Effector memory CD4-positive, alpha-beta T cell (primary cell): ENCODE data around the gene RANGAP1.
A peak's percentile ranks its signal among the peaks of the same experiment; 100 is the strongest.

Experiments
- DNase-seq, 3 donors: peaks; one replicate each; pipeline ENCODE4 v3.0.0-alpha.2; 2020
- H3K27ac ChIP-seq: 2 replicates; pipeline ENCODE4 v1.7.0; 2013; ENCODE audit warnings: mild to moderate bottlenecking, low read length, moderate library complexity; ENCODE audit not compliant: insufficient read depth, poor library complexity, severe bottlenecking
- H3K27me3 ChIP-seq: replicated peaks from 2 replicates; pipeline ENCODE4 v1.7.0; 2013; ENCODE audit warnings: mild to moderate bottlenecking, low read length; ENCODE audit not compliant: insufficient read depth, control insufficient read depth, poor library complexity, severe bottlenecking
- H3K36me3 ChIP-seq: 2 replicates; pipeline ENCODE4 v1.7.0; 2013; ENCODE audit warnings: mild to moderate bottlenecking, low read length, moderate library complexity; ENCODE audit not compliant: control insufficient read depth, insufficient read depth
- H3K4me1 ChIP-seq: 2 replicates; pipeline ENCODE4 v1.7.0; 2013; ENCODE audit warnings: low read length, mild to moderate bottlenecking; ENCODE audit not compliant: control insufficient read depth, insufficient read depth, poor library complexity, severe bottlenecking
- H3K4me3 ChIP-seq: 2 replicates; pipeline ENCODE4 v1.7.0; 2013; ENCODE audit warnings: low read length, low read depth, mild to moderate bottlenecking; ENCODE audit not compliant: insufficient read depth, poor library complexity, severe bottlenecking
- H3K9me3 ChIP-seq: 2 replicates; pipeline ENCODE4 v1.7.0; 2013; ENCODE audit warnings: mild to moderate bottlenecking, low read length, moderate library complexity; ENCODE audit not compliant: control insufficient read depth

The RANGAP1 gene

GRCh38 chr22:41320416-41321240 lies 34.6 kb upstream of the RANGAP1 start:
- DNase-seq, result no peak
- no peak overlapping the region for H3K27ac ChIP-seq
- no peaks in the 10 kb centered on the region for H3K9me3 ChIP-seq
- H3K27me3 ChIP-seq, result no peaks in the 10 kb centered on the region
- H3K4me3 ChIP-seq, result no peak overlapping the region
- H3K4me1 ChIP-seq, result no peaks in the 10 kb centered on the region
- peaks cover 25% of the 10 kb centered on the region for H3K36me3 ChIP-seq

- Histone ChIP-seq H3K9me3 (no peaks in the 10 kb centered on the region), H3K4me1 (no peaks in the 10 kb centered on the region), H3K27ac (no peak overlapping the region), H3K4me3 (no peak overlapping the region), H3K36me3 (peaks cover 3% of the 10 kb centered on the region), H3K27me3 (no peaks in the 10 kb centered on the region)
- DNase-seq, result no peak
Measured at GRCh38 chr22:41315586-41315985, 29.6 kb upstream of the RANGAP1 start.

- Histone ChIP-seq H3K27ac (no peak overlapping the region), H3K4me1 (no peaks in the 10 kb centered on the region), H3K27me3 (no peaks in the 10 kb centered on the region), H3K36me3 (peaks cover 3% of the 10 kb centered on the region), H3K4me3 (no peak overlapping the region), H3K9me3 (no peaks in the 10 kb centered on the region)
- DNase-seq, result no peak
Measured at GRCh38 chr22:41314821-41315220, 28.8 kb upstream of the RANGAP1 start.

GRCh38 chr22:41311487-41311886 lies 25.5 kb upstream of the RANGAP1 start:
- no peak for DNase-seq
- no peaks in the 10 kb centered on the region for H3K27me3 ChIP-seq
- H3K4me1 ChIP-seq, result no peaks in the 10 kb centered on the region
- H3K27ac ChIP-seq, result no peak overlapping the region
- H3K9me3 ChIP-seq, result no peaks in the 10 kb centered on the region
- peaks cover 6% of the 10 kb centered on the region for H3K36me3 ChIP-seq
- no peak overlapping the region for H3K4me3 ChIP-seq

GRCh38 chr22:41310336-41310735 lies 24.3 kb upstream of the RANGAP1 start:
- Histone ChIP-seq H3K4me1 (no peaks in the 10 kb centered on the region), H3K9me3 (no peaks in the 10 kb centered on the region), H3K27me3 (no peaks in the 10 kb centered on the region), H3K27ac (no peak overlapping the region), H3K4me3 (no peak overlapping the region), H3K36me3 (peaks cover 4% of the 10 kb centered on the region)
- no peak for DNase-seq

GRCh38 chr22:41308544-41308947 lies 22.6 kb upstream of the RANGAP1 start:
- Histone ChIP-seq H3K36me3 (peaks cover 3% of the 10 kb centered on the region), H3K9me3 (no peaks in the 10 kb centered on the region), H3K27me3 (no peaks in the 10 kb centered on the region), H3K4me3 (no peak overlapping the region), H3K4me1 (no peaks in the 10 kb centered on the region), H3K27ac (no peak overlapping the region)
- no peak for DNase-seq

GRCh38 chr22:41308054-41308453 lies 22.1 kb upstream of the RANGAP1 start:
- Histone ChIP-seq H3K4me1 (peaks cover 4% of the 10 kb centered on the region), H3K36me3 (peaks cover 3% of the 10 kb centered on the region), H3K4me3 (no peak overlapping the region), H3K27me3 (no peaks in the 10 kb centered on the region), H3K27ac (no peak overlapping the region), H3K9me3 (no peaks in the 10 kb centered on the region)
- DNase-seq, result no peak

GRCh38 chr22:41305646-41306045 lies 19.7 kb upstream of the RANGAP1 start:
- Histone ChIP-seq H3K4me1 (peaks cover 15% of the 10 kb centered on the region), H3K9me3 (no peaks in the 10 kb centered on the region), H3K27me3 (no peaks in the 10 kb centered on the region), H3K27ac (no peak overlapping the region), H3K36me3 (peaks cover 3% of the 10 kb centered on the region), H3K4me3 (no peak overlapping the region)
- no peak for DNase-seq

GRCh38 chr22:41302811-41303210 lies 16.8 kb upstream of the RANGAP1 start:
- peak overlapping the region; percentile 95 for H3K4me3 ChIP-seq
- H3K9me3 ChIP-seq, result no peaks in the 10 kb centered on the region
- H3K36me3 ChIP-seq, result peaks cover 3% of the 10 kb centered on the region
- no peaks in the 10 kb centered on the region for H3K27me3 ChIP-seq
- H3K4me1 ChIP-seq, result peaks cover 16% of the 10 kb centered on the region
- H3K27ac ChIP-seq, result peak overlapping the region; percentile 88
- DNase-seq, result no peak

GRCh38 chr22:41302021-41302767 lies 16.2 kb upstream of the RANGAP1 start:
- Histone ChIP-seq H3K9me3 (no peaks in the 10 kb centered on the region), H3K36me3 (peaks cover under 1% of the 10 kb centered on the region), H3K4me1 (peaks cover 16% of the 10 kb centered on the region), H3K27me3 (no peaks in the 10 kb centered on the region), H3K4me3 (peak overlapping the region; percentile 95), H3K27ac (peak overlapping the region; percentile 88)
- DNase-seq, result no peak
